Caco-2 (cell line): Measurements from ENCODE around the gene FNTB. TPM values are rescaled to one million over a fixed set of nuclear protein-coding genes. Genes with fewer than 3 reads are reported as not detected.

Experiments used
- BruUV-seq: library from RNA; stranded (reverse); fragments of 400-500 nt; replicated peaks from 2 replicates; lab custom pipeline; 2021; lab: Mats Ljungman, UMichigan
- CTCF ChIA-PET: fragments of 300-600 bp; sonication (Branson Sonifier 250); formaldehyde crosslinking; loops from one replicate; lab custom pipeline; 2022; ENCODE audit warnings: antibody characterized with exemption; lab: Charles Lee
- POLR2A ChIA-PET: fragments of 300-600 bp; sonication (Branson Sonifier 250); formaldehyde crosslinking; loops from one replicate; lab custom pipeline; 2022; ENCODE audit warnings: antibody characterized with exemption; lab: Charles Lee
- DNase-seq, 2 experiments: peaks; one replicate each; pipeline versions ENCODE4 v3.0.0 to v3.0.0-alpha.2; 2020 to 2022
- H3K27me3 ChIP-seq: replicated peaks from 2 replicates; pipeline ENCODE4 v1.6.0; 2011; ENCODE audit warnings: low read length; ENCODE audit not compliant: control insufficient read depth, insufficient read depth
- H3K36me3 ChIP-seq: 2 replicates; pipeline ENCODE4 v1.5.1; 2011; ENCODE audit warnings: low read length; ENCODE audit not compliant: control insufficient read depth, insufficient read depth
- H3K4me1 ChIP-seq: fragments of 250-450 bp; sonication (Bioruptor Pico); 2 replicates; pipeline ENCODE4 v1.5.1; 2020; ENCODE audit warnings: mild to moderate bottlenecking
- H3K4me3 ChIP-seq: 2 replicates; pipeline ENCODE4 v1.5.1; 2011; ENCODE audit warnings: low read depth, mild to moderate bottlenecking, control low read depth, low read length
- H3K9me3 ChIP-seq: fragments of 250-450 bp; sonication (Bioruptor Pico); 2 replicates; pipeline ENCODE4 v1.5.1; 2020; ENCODE audit warnings: mild to moderate bottlenecking, moderate library complexity
- H3K27ac Mint-ChIP-seq: one replicate; pipeline ENCODE4 v1.8.0; 2022; ENCODE audit warnings: mixed read lengths; ENCODE audit not compliant: unreplicated experiment
- H3K27me3 Mint-ChIP-seq: one replicate; pipeline ENCODE4 v1.8.0; 2022; ENCODE audit warnings: mixed read lengths; ENCODE audit not compliant: insufficient read depth, unreplicated experiment
- H3K36me3 Mint-ChIP-seq: one replicate; pipeline ENCODE4 v1.8.0; 2022; ENCODE audit warnings: mild to moderate bottlenecking, mixed read lengths; ENCODE audit not compliant: insufficient read depth, unreplicated experiment
- H3K4me1 Mint-ChIP-seq: one replicate; pipeline ENCODE4 v1.8.0; 2022; ENCODE audit warnings: low read depth, mixed read lengths; ENCODE audit not compliant: unreplicated experiment
- H3K4me3 Mint-ChIP-seq: one replicate; pipeline ENCODE4 v1.8.0; 2022; ENCODE audit warnings: mild to moderate bottlenecking, moderate library complexity, mixed read lengths; ENCODE audit not compliant: unreplicated experiment
- H3K9me3 Mint-ChIP-seq: one replicate; pipeline ENCODE4 v1.8.0; 2022; ENCODE audit warnings: mixed read lengths; ENCODE audit not compliant: unreplicated experiment
- CTCF ChIP-seq, 2 experiments: fragments of 200-600 bp in 1 of 2; IDR thresholded peaks; 1 replicate in 1 of 2; 2 replicates in 1 of 2; pipeline versions ENCODE4 v1.5.1 to v1.8.0; 2011 to 2022; ENCODE audit warnings: antibody characterized with exemption in 1 of 2, control low read depth in 1 of 2, inconsistent platforms in 1 of 2, low read depth in 1 of 2, low read length in 1 of 2, mild to moderate bottlenecking in 1 of 2, moderate library complexity in 1 of 2; ENCODE audit not compliant: insufficient read depth in 1 of 2, severe bottlenecking in 1 of 2, unreplicated experiment in 1 of 2
- intact Hi-C: fragments of 100-400 bp; cut with micrococcal nuclease; formaldehyde crosslinking; loops from one replicate; pipeline ENCODE4 v1.10.0; 2022; ENCODE audit not compliant: unreplicated experiment
- total RNA-seq: library from RNA; stranded (reverse); gene quantifications from 2 replicates; pipeline ENCODE4 v1.2.3, GENCODE V29; 2022

FNTB gene
- total RNA-seq, 1 experiment from 2014 or later: 21.2 TPM

DNA sequence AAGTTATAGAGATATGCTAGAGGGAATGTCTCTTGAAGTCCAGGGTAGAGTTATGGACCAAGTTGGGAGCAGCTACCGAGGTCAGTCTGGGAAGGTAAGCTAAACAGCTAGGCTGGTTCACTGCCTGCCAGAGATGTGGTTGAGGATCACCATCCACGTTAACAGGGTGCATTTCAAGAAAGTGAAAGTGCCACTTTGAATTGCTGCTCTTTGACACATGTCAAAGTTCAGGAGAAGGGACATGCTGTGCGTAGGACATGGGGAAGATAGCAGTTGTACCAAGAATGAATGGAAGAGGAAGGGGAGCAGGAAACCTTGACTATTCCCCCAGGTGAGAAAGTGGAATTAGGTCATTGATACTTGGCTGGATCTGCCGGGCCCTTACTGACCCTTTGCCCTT lies 66.1 kb downstream of the FNTB start:
- intact Hi-C loops: no loop called here
- Histone ChIP-seq H3K4me1 (peaks cover 12% of the 10 kb centered on the region; the same call in 1 of the 2 replicates), H3K4me3 (no peak overlapping the region), H3K9me3 (no peaks in the 10 kb centered on the region), H3K36me3 (no peaks in the 10 kb centered on the region), H3K27me3 (no peaks in the 10 kb centered on the region)
- no TSS peak for BruUV-seq
- Mint-ChIP-seq H3K4me1 (peaks cover 7% of the 10 kb centered on the region), H3K9me3 (no peaks in the 10 kb centered on the region), H3K27ac (no peak overlapping the region), H3K27me3 (no peaks in the 10 kb centered on the region), H3K36me3 (no peaks in the 10 kb centered on the region), H3K4me3 (no peak overlapping the region)
- no peak for TF ChIP-seq CTCF (IDR thresholded peaks at IDR 0.05; ENCODE audit: insufficient read depth in 1 of 2, low read depth in 1 of 2, low read length in 1 of 2, severe bottlenecking in 1 of 2, unreplicated experiment in 1 of 2)
- ChIA-PET POLR2A (no interaction called here), CTCF (no interaction called here)
- DNase-seq: no peak

- H3K27me3 ChIP-seq: no peaks in the 10 kb centered on the region
- POLR2A ChIA-PET: no interaction called here
- intact Hi-C loops: no loop called here
Measured at GRCh38 chr14:65053466-65053865, 66.8 kb downstream of the FNTB start.

GRCh38 chr14:65054471-65055085 lies 67.9 kb downstream of the FNTB start:
- H3K4me1 Mint-ChIP-seq: peaks cover 5% of the 10 kb centered on the region
- no peak for DNase-seq
- H3K9me3 Mint-ChIP-seq: no peaks in the 10 kb centered on the region
- ChIA-PET POLR2A (no interaction called here), CTCF (no interaction called here)
- Histone ChIP-seq H3K4me3 (no peak overlapping the region), H3K9me3 (no peaks in the 10 kb centered on the region), H3K36me3 (no peaks in the 10 kb centered on the region), H3K27me3 (no peaks in the 10 kb centered on the region), H3K4me1 (peaks cover 7% of the 10 kb centered on the region; the same call in 1 of the 2 replicates)
- TF ChIP-seq CTCF (IDR thresholded peaks at IDR 0.05; ENCODE audit: insufficient read depth in 1 of 2, low read depth in 1 of 2, low read length in 1 of 2, severe bottlenecking in 1 of 2, unreplicated experiment in 1 of 2): no peak
- no peak overlapping the region for H3K4me3 Mint-ChIP-seq
- H3K27me3 Mint-ChIP-seq: no peaks in the 10 kb centered on the region
- H3K36me3 Mint-ChIP-seq: no peaks in the 10 kb centered on the region
- BruUV-seq: no TSS peak
- no peak overlapping the region for H3K27ac Mint-ChIP-seq
- intact Hi-C loops: no loop called here

More at GRCh38 chr14:65053466-65053865, 66.8 kb downstream of the FNTB start:
- no peak overlapping the region for H3K27ac Mint-ChIP-seq
- H3K27me3 Mint-ChIP-seq: no peaks in the 10 kb centered on the region
- CTCF ChIA-PET: no interaction called here
- H3K9me3 ChIP-seq: no peaks in the 10 kb centered on the region
- no peaks in the 10 kb centered on the region for H3K36me3 ChIP-seq
- H3K9me3 Mint-ChIP-seq: no peaks in the 10 kb centered on the region
- BruUV-seq: no TSS peak
- peaks cover 5% of the 10 kb centered on the region for H3K4me1 Mint-ChIP-seq
- H3K36me3 Mint-ChIP-seq: no peaks in the 10 kb centered on the region
- no peak for TF ChIP-seq CTCF (IDR thresholded peaks at IDR 0.05; ENCODE audit: insufficient read depth in 1 of 2, low read depth in 1 of 2, low read length in 1 of 2, severe bottlenecking in 1 of 2, unreplicated experiment in 1 of 2)
- H3K4me3 Mint-ChIP-seq: no peak overlapping the region
- no peak for DNase-seq
- H3K4me3 ChIP-seq: no peak overlapping the region
- H3K4me1 ChIP-seq: peaks cover 12% of the 10 kb centered on the region; the same call in 1 of the 2 replicates
